K562 (cell line): ENCODE results near the gene NPEPL1.

ENCODE experiments used
- EP300 ChIP-seq: IDR thresholded peaks from 2 replicates; pipeline ENCODE4 v1.6.1; 2012; ENCODE audit warnings: low read length, improper control_type of control experiment
- EZH2 ChIP-seq: IDR thresholded peaks from 2 replicates; pipeline ENCODE4 v1.6.1; 2012; ENCODE audit warnings: low read depth, mild to moderate bottlenecking, inconsistent platforms, low read length, borderline replicate concordance
- RCOR1 ChIP-seq, 2 experiments: IDR thresholded peaks; 2 replicates each; pipeline ENCODE4 v1.6.1; 2012; ENCODE audit warnings: low read depth in 2 of 2, low read length in 2 of 2, borderline replicate concordance in 1 of 2, improper control_type of control experiment in 1 of 2
- TF ChIP-seq, protein P1 (sequence below), 3 experiments: fragments of 200-800 bp in 1 of 3; sonication (Bioruptor generic) in 1 of 3; sonication (generic) in 1 of 3; formaldehyde crosslinking in 1 of 3; IDR thresholded peaks; 2 replicates each; pipeline versions ENCODE4 v1.6.1 to v1.8.0; 2016 to 2022; ENCODE audit warnings: mild to moderate bottlenecking in 2 of 3, missing compliant biosample characterization in 2 of 3, missing genetic modification characterization in 2 of 3, missing genetic modification reagents in 1 of 3
- TF ChIP-seq, protein P2 (sequence below), 3 experiments: IDR thresholded peaks in 2 of 3; conservative IDR thresholded peaks in 1 of 3; 2 replicates each; pipeline ENCODE4 v1.5.1; 2011 to 2012; ENCODE audit warnings: low read length in 3 of 3, mild to moderate bottlenecking in 3 of 3, control low read depth in 2 of 3, improper control_type of control experiment in 1 of 3, inconsistent platforms in 1 of 3, low read depth in 1 of 3, mixed read lengths in 1 of 3, moderate library complexity in 1 of 3; ENCODE audit not compliant: insufficient read depth in 2 of 3

DNA sequence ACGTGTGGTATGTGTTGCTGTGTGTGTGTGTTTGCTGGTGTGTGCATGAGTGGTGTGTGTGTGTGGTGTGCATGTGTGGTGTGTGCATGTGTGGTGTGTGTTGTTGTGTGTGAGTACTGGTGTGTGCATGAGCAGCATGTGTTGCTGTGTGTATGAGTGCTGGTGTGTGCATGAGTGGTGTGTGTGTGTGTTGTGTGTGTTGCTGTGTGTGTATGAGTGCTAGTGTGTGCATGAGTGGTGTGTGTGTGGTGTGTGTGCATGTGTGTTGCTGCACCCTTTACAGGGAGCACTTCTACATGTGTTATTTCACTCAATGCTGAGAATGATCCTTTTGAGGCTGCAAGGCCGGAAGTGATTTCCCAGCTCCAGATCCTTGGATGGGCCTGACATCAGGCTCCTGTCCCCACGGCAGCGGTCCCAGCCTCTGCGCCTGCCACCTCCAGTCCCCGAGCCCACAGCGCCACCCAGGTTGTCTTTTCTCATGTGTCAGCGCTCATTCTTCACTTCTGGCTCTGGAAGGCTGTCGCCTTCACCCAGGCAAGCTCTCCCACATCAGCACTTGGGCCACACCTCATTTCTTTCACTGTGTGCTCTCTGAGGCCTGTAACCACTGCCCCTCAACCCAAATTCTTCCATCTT is 2.6 kb downstream of the NPEPL1 start:
- TF ChIP-seq, protein P1, sequence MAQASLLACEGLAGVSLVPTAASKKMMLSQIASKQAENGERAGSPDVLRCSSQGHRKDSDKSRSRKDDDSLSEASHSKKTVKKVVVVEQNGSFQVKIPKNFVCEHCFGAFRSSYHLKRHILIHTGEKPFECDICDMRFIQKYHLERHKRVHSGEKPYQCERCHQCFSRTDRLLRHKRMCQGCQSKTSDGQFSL (CRISPR knock-in tag; IDR thresholded peaks at IDR 0.05): no peak
- TF ChIP-seq, protein P1 (tag; IDR thresholded peaks at IDR 0.05): no peak
- TF ChIP-seq EP300 (no peak), EZH2 (no peak), RCOR1 (IDR thresholded peaks at IDR 0.05; ENCODE audit: borderline replicate concordance in 1 of 2, low read depth in 2 of 2, low read length in 2 of 2) (no peak)
- TF ChIP-seq, protein P2, sequence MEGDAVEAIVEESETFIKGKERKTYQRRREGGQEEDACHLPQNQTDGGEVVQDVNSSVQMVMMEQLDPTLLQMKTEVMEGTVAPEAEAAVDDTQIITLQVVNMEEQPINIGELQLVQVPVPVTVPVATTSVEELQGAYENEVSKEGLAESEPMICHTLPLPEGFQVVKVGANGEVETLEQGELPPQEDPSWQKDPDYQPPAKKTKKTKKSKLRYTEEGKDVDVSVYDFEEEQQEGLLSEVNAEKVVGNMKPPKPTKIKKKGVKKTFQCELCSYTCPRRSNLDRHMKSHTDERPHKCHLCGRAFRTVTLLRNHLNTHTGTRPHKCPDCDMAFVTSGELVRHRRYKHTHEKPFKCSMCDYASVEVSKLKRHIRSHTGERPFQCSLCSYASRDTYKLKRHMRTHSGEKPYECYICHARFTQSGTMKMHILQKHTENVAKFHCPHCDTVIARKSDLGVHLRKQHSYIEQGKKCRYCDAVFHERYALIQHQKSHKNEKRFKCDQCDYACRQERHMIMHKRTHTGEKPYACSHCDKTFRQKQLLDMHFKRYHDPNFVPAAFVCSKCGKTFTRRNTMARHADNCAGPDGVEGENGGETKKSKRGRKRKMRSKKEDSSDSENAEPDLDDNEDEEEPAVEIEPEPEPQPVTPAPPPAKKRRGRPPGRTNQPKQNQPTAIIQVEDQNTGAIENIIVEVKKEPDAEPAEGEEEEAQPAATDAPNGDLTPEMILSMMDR (IDR thresholded peaks at IDR 0.05 in 2 of 3, conservative IDR thresholded peaks at IDR 0.05 in 1 of 3; ENCODE audit: insufficient read depth in 2 of 3, low read depth in 1 of 3, low read length in 3 of 3): no peak
